HL-60 (cell line): ENCODE measurements around the gene ANO8.

ENCODE experiments used
- CTCF ChIP-seq: IDR thresholded peaks from one replicate; pipeline ENCODE4 v1.5.1; 2011; ENCODE audit warnings: low read length, control low read depth, inconsistent platforms; ENCODE audit not compliant: insufficient read depth
- GABPA ChIP-seq: IDR thresholded peaks from 2 replicates; pipeline ENCODE4 v1.6.1; 2012; ENCODE audit warnings: low read depth
- POLR2AphosphoS5 ChIP-seq: IDR thresholded peaks from 2 replicates; pipeline ENCODE4 v1.6.1; 2012; ENCODE audit warnings: low read depth
- SPI1 ChIP-seq: IDR thresholded peaks from 2 replicates; pipeline ENCODE4 v1.6.1; 2012; ENCODE audit warnings: low read depth, mild to moderate bottlenecking, borderline replicate concordance
- TF ChIP-seq, protein P1 (sequence below): IDR thresholded peaks from 2 replicates; pipeline ENCODE4 v1.6.1; 2012; ENCODE audit warnings: low read depth; ENCODE audit not compliant: insufficient replicate concordance

- TF ChIP-seq POLR2AphosphoS5 (no peak), CTCF (no peak), SPI1 (no peak), GABPA (no peak)
- TF ChIP-seq, protein P1, sequence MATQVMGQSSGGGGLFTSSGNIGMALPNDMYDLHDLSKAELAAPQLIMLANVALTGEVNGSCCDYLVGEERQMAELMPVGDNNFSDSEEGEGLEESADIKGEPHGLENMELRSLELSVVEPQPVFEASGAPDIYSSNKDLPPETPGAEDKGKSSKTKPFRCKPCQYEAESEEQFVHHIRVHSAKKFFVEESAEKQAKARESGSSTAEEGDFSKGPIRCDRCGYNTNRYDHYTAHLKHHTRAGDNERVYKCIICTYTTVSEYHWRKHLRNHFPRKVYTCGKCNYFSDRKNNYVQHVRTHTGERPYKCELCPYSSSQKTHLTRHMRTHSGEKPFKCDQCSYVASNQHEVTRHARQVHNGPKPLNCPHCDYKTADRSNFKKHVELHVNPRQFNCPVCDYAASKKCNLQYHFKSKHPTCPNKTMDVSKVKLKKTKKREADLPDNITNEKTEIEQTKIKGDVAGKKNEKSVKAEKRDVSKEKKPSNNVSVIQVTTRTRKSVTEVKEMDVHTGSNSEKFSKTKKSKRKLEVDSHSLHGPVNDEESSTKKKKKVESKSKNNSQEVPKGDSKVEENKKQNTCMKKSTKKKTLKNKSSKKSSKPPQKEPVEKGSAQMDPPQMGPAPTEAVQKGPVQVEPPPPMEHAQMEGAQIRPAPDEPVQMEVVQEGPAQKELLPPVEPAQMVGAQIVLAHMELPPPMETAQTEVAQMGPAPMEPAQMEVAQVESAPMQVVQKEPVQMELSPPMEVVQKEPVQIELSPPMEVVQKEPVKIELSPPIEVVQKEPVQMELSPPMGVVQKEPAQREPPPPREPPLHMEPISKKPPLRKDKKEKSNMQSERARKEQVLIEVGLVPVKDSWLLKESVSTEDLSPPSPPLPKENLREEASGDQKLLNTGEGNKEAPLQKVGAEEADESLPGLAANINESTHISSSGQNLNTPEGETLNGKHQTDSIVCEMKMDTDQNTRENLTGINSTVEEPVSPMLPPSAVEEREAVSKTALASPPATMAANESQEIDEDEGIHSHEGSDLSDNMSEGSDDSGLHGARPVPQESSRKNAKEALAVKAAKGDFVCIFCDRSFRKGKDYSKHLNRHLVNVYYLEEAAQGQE: no peak
Measured at GRCh38 chr19:17322854-17323253, 11.8 kb downstream of the ANO8 start.
